Measurements from ENCODE around the gene HSFX2. TPM values are rescaled to one million over a fixed set of nuclear protein-coding genes. Genes with fewer than 3 reads are reported as not detected.
"Not testable (repeated sequence)": the region's sequence is repeated elsewhere in the genome, so short reads cannot be mapped to it uniquely, and the experiment has no call there.

The HSFX2 gene
- total and polyA plus RNA-seq, 4 donors, result 0.31 to 0.61 (median 0.41) TPM; not detected in 1

GRCh38 chrX:149568701-149569296 lies 26.3 kb downstream of the HSFX2 start:
- 70% methylated on average over 5 of the region's 5 CpGs; no CpG with 5 or more reads in 1 of the 2 donors for WGBS, 2 donors

DNA sequence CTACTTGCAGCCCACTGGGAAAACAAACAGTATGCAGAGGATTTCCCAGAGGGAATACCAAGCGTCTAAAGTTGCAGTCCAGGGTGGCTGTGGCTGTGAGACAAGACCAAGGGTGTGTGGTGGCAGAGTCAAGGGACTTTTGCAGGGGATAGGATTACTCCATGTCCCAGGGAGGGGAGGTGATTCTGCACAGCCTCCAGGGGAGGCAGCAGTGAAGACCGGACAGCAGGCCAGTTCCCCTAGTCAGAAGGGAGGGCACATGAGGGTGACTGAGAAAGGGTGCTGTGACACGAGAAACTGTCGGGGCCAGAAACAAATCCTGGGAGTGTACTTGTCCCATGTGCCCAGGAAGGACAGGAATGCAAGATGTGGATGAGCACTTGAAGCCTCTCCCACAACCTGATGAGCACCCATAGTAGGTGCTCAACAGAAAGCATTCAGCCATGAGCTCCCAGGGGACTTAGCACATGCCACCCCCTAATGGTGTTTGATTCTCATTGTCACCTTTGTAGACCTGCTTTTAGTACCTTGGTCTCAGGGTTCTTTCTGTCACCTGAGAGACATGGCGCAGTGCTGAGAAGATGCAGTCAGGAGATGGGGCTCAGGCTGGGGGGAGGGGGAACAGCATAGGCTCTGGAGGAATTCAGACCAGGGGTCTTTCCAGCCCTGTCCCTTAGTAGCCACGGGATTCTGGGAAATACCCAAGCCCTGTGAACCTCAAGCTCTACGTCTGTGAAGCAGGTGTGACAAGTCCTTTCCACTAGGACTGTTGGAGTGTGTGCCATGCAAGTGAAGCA lies 27.3 kb downstream of the HSFX2 start:
- Histone ChIP-seq H3K27ac (ENCODE audit: low read depth in 1 of 2, low read length in 1 of 2) (no peak overlapping the region), H3K9me3 (ENCODE audit: control insufficient read depth in 4 of 4, insufficient read depth in 3 of 4, low read length in 3 of 4) (no peaks in the 10 kb centered on the region), H3K36me3 (ENCODE audit: control insufficient read depth in 4 of 4, insufficient read depth in 4 of 4, low read length in 4 of 4) (no peaks in the 10 kb centered on the region), H3K4me1 (ENCODE audit: control insufficient read depth in 5 of 5, insufficient read depth in 5 of 5, low read length in 5 of 5) (no peaks in the 10 kb centered on the region), H3K27me3 (ENCODE audit: control insufficient read depth in 3 of 3, insufficient read depth in 3 of 3, low read length in 2 of 3) (peaks cover 0 to 3% (median 2%) of the 10 kb centered on the region in 3 donors), H3K4me3 (no peak overlapping the region), H3K9ac (ENCODE audit: insufficient read depth in 1 of 2, low read length in 2 of 2) (no peak overlapping the region)
- WGBS, 2 donors, result 77% methylated on average over 7 of the region's 7 CpGs; no CpG with 5 or more reads in 1 of the 2 donors
- DNase-seq (no peak), ATAC-seq (ENCODE audit: insufficient read depth, low FRiP score) (no peak)
- TF ChIP-seq, protein P1, sequence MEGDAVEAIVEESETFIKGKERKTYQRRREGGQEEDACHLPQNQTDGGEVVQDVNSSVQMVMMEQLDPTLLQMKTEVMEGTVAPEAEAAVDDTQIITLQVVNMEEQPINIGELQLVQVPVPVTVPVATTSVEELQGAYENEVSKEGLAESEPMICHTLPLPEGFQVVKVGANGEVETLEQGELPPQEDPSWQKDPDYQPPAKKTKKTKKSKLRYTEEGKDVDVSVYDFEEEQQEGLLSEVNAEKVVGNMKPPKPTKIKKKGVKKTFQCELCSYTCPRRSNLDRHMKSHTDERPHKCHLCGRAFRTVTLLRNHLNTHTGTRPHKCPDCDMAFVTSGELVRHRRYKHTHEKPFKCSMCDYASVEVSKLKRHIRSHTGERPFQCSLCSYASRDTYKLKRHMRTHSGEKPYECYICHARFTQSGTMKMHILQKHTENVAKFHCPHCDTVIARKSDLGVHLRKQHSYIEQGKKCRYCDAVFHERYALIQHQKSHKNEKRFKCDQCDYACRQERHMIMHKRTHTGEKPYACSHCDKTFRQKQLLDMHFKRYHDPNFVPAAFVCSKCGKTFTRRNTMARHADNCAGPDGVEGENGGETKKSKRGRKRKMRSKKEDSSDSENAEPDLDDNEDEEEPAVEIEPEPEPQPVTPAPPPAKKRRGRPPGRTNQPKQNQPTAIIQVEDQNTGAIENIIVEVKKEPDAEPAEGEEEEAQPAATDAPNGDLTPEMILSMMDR (IDR thresholded peaks at IDR 0.05; ENCODE audit: control extremely low read depth, extremely low read depth), result no peak

More at GRCh38 chrX:149568701-149569296, 26.3 kb downstream of the HSFX2 start:
- TF ChIP-seq, protein P1 (IDR thresholded peaks at IDR 0.05; ENCODE audit: control extremely low read depth, extremely low read depth), result no peak
- Histone ChIP-seq H3K27me3 (ENCODE audit: control insufficient read depth in 3 of 3, insufficient read depth in 3 of 3, low read length in 2 of 3) (peaks cover 0 to 3% (median 2%) of the 10 kb centered on the region in 3 donors), H3K27ac (ENCODE audit: low read depth in 1 of 2, low read length in 1 of 2) (no peak overlapping the region), H3K9me3 (ENCODE audit: control insufficient read depth in 4 of 4, insufficient read depth in 3 of 4, low read length in 3 of 4) (no peaks in the 10 kb centered on the region), H3K4me1 (ENCODE audit: control insufficient read depth in 5 of 5, insufficient read depth in 5 of 5, low read length in 5 of 5) (no peaks in the 10 kb centered on the region), H3K36me3 (ENCODE audit: control insufficient read depth in 4 of 4, insufficient read depth in 4 of 4, low read length in 4 of 4) (no peaks in the 10 kb centered on the region), H3K4me3 (no peak overlapping the region), H3K9ac (ENCODE audit: insufficient read depth in 1 of 2, low read length in 2 of 2) (no peak overlapping the region)
- ATAC-seq (ENCODE audit: insufficient read depth, low FRiP score), result no peak
- no peak for DNase-seq

DNA sequence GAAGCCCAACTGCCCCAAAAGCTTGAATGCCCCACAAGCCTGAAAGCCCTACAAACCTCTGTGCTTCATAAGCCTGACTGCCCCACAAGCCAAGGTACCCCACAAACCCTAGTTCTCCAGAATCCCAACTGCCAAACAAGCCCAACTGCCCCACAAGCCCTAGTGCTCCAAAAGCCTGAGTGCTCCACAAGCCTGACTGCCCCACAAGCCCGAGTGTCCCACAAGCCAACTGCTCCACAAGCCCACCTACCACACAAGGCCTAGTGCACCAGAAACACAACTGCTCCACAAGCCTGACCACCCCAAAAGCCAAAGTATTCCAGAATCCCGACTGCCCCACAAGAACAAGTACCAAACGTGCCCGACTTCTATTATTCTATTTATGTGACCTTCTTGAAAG lies 31.8 kb downstream of the HSFX2 start:
- H3K27ac ChIP-seq (ENCODE audit: low read depth in 1 of 2, low read length in 1 of 2), result no peak overlapping the region
- 86% methylated on average over 4 of the region's 4 CpGs; no CpG with 5 or more reads in 1 of the 2 donors for WGBS, 2 donors
- TF ChIP-seq, protein P1 (IDR thresholded peaks at IDR 0.05; ENCODE audit: control extremely low read depth, extremely low read depth), result no peak
- no peaks in the 10 kb centered on the region for H3K36me3 ChIP-seq (ENCODE audit: control insufficient read depth in 4 of 4, insufficient read depth in 4 of 4, low read length in 4 of 4)
- H3K9ac ChIP-seq (ENCODE audit: insufficient read depth in 1 of 2, low read length in 2 of 2), result no peak overlapping the region
- no peak for ATAC-seq (ENCODE audit: insufficient read depth, low FRiP score)
- no peak for DNase-seq
- H3K4me1 ChIP-seq (ENCODE audit: control insufficient read depth in 5 of 5, insufficient read depth in 5 of 5, low read length in 5 of 5), result no peaks in the 10 kb centered on the region
- H3K9me3 ChIP-seq (ENCODE audit: control insufficient read depth in 4 of 4, insufficient read depth in 3 of 4, low read length in 3 of 4), result no peaks in the 10 kb centered on the region
- no peak overlapping the region for H3K4me3 ChIP-seq
- peaks cover 0 to 3% (median 0%) of the 10 kb centered on the region in 3 donors for H3K27me3 ChIP-seq (ENCODE audit: control insufficient read depth in 3 of 3, insufficient read depth in 3 of 3, low read length in 2 of 3)

DNA sequence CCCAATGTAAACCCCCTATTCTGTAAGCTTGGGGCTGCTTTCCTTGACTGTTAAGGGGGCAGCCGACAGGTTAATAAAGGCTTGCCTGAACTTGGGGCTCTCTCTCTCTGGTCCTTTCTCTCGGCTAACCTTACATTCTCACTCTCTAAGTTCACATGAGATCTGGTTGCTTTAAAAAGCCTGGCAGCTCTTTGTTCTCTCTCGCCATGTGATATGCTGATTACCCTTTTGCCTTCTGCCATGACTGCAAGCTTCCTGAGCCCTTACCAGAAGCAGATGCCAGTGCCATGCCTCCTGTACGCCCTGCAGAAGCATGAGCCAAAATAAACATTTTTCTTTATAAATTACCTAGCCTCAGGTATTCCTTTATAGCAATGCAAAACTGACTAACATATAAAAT lies 39.9 kb downstream of the HSFX2 start:
- DNase-seq; H3K4me1 ChIP-seq (ENCODE audit: control insufficient read depth in 5 of 5, insufficient read depth in 5 of 5, low read length in 5 of 5); H3K4me3 ChIP-seq; H3K9me3 ChIP-seq (ENCODE audit: control insufficient read depth in 4 of 4, insufficient read depth in 3 of 4, low read length in 3 of 4); H3K9ac ChIP-seq (ENCODE audit: insufficient read depth in 1 of 2, low read length in 2 of 2); H3K27me3 ChIP-seq (ENCODE audit: control insufficient read depth in 3 of 3, insufficient read depth in 3 of 3, low read length in 2 of 3); H3K36me3 ChIP-seq (ENCODE audit: control insufficient read depth in 4 of 4, insufficient read depth in 4 of 4, low read length in 4 of 4); H3K27ac ChIP-seq (ENCODE audit: low read depth in 1 of 2, low read length in 1 of 2); ATAC-seq (ENCODE audit: insufficient read depth, low FRiP score): not testable (repeated sequence)
- WGBS, 2 donors, result no CpG with 5 or more reads among the region's 4 CpGs

DNA sequence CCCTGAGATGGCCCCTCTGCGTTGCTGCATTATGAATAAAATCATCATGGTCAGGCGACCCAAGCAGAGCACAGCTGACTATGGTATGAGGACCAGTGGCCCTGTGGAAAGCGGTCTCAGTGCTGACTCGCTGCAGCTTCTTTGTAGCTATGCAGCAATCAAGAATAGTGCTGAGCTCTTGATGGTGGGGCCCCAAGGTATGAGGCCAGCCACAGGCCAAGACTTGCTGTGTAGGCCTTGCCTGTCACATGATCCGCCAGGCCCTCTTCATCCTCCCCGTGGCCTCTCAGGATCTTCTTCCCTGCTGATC lies 43.2 kb downstream of the HSFX2 start:
- H3K27ac ChIP-seq (ENCODE audit: low read depth in 1 of 2, low read length in 1 of 2); H3K9ac ChIP-seq (ENCODE audit: insufficient read depth in 1 of 2, low read length in 2 of 2); ATAC-seq (ENCODE audit: insufficient read depth, low FRiP score); H3K4me3 ChIP-seq; H3K4me1 ChIP-seq (ENCODE audit: control insufficient read depth in 5 of 5, insufficient read depth in 5 of 5, low read length in 5 of 5); DNase-seq; H3K9me3 ChIP-seq (ENCODE audit: control insufficient read depth in 4 of 4, insufficient read depth in 3 of 4, low read length in 3 of 4); H3K36me3 ChIP-seq (ENCODE audit: control insufficient read depth in 4 of 4, insufficient read depth in 4 of 4, low read length in 4 of 4); H3K27me3 ChIP-seq (ENCODE audit: control insufficient read depth in 3 of 3, insufficient read depth in 3 of 3, low read length in 2 of 3): not testable (repeated sequence)
- 87% methylated on average over 2 of the region's 6 CpGs; no CpG with 5 or more reads in 1 of the 2 donors for WGBS, 2 donors

Data from lung (tissue), 12 donors.